Suprapubic skin (tissue), 4 donors: ENCODE measurements around the gene TMPRSS6. TPM values are rescaled to one million over a fixed set of nuclear protein-coding genes. Genes with fewer than 3 reads are reported as not detected.

Experiments used
- DNase-seq, 2 donors: peaks; one replicate each; pipeline ENCODE4 v3.0.0-alpha.2; 2019; ENCODE audit warnings: low spot score in 2 of 2
- H3K27ac ChIP-seq: fragments of 200-600 bp; sonication (generic); one replicate; pipeline ENCODE4 v1.5.1; 2019
- H3K27me3 ChIP-seq: fragments of 200-600 bp; sonication (generic); one replicate; pipeline ENCODE4 v1.5.1; 2019
- H3K36me3 ChIP-seq: fragments of 200-600 bp; sonication (generic); one replicate; pipeline ENCODE4 v1.5.1; 2019
- H3K4me1 ChIP-seq: fragments of 200-600 bp; sonication (generic); one replicate; pipeline ENCODE4 v1.5.1; 2019
- H3K4me3 ChIP-seq: fragments of 200-600 bp; sonication (generic); one replicate; pipeline ENCODE4 v1.5.1; 2019; ENCODE audit warnings: mild to moderate bottlenecking
- H3K9me3 ChIP-seq: fragments of 200-600 bp; sonication (generic); one replicate; pipeline ENCODE4 v1.5.1; 2019
- CTCF ChIP-seq, 2 donors: fragments of 200-600 bp in 1 of 2; fragments of 450-650 bp in 1 of 2; sonication (generic) in 1 of 2; IDR thresholded peaks; one replicate each; pipeline ENCODE4 v1.5.1; 2016 to 2019; ENCODE audit warnings: antibody characterized with exemption in 2 of 2, mild to moderate bottlenecking in 1 of 2, moderate library complexity in 1 of 2
- EP300 ChIP-seq: sonication (generic); formaldehyde crosslinking; IDR thresholded peaks from one replicate; pipeline ENCODE4 v1.6.1; 2017; ENCODE audit warnings: antibody characterized with exemption
- POLR2A ChIP-seq, 2 donors: fragments of 450-650 bp; IDR thresholded peaks; one replicate each; pipeline ENCODE4 v1.6.1; 2017; ENCODE audit warnings: antibody characterized with exemption in 2 of 2, mild to moderate bottlenecking in 2 of 2, moderate library complexity in 2 of 2
- POLR2AphosphoS5 ChIP-seq, 3 donors: sonication (generic); formaldehyde crosslinking; IDR thresholded peaks; one replicate each; pipeline ENCODE4 v1.6.1; 2017; ENCODE audit warnings: antibody characterized with exemption in 3 of 3
- WGBS: methylation state at CpG from one replicate; pipeline ENCODE4 v1.1.5; 2018; 5-methylcytosine and 5-hydroxymethylcytosine counted together
- total RNA-seq, 4 donors: library from RNA; depleted of rRNA; stranded (reverse); fragments of >200 nt; gene quantifications; one replicate each; pipeline ENCODE4 v1.1.0, GENCODE V29; 2016

The TMPRSS6 gene
- total RNA-seq, 4 donors from 2014 or later, result 0.30 to 3.8 (median 1.0) TPM

DNA sequence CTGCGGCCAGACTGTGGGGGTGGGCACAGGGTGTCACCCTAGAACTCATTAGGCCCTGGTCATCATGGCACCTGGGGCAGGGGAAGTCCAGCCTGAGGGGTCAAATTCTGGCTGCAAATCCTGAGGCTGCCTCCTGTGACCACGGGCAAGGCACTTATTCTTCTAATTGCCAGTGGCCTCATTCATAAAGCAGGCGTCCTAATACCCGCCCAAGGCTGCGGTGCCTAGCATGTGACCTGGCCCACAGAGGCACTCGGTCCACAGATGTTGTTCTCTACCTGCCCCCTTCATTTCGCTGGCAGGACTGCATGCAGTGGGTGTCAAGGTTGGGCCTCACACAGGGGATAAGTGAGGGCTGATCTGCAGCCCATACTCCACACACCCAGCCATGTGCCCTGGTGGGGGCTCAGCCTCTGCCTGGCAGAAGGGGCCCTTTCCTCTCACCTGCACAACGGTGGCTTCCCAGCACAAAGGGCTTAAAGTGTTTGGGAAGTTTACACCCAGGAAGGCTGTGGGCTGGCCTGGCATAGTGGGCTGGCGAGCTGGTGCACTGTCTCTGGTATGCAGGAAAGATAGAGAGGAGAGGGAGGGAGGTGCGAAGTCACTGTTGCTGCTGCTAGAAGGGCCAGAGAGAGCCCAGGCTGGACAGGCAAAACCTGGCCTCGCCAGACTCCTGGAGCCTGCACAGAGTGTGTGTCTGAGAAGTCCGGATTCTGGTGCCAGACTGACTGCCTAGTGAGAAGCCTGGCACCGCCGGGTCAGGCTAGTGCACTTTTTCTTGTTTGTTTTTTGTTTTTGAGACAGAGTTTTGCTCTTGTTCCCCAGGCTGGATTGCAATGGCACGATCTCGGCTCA, 86.8 kb downstream of the TMPRSS6 start:
- 79% methylated on average over 9 of the region's 16 CpGs for WGBS
- Histone ChIP-seq H3K27me3 (no peaks in the 10 kb centered on the region), H3K9me3 (no peaks in the 10 kb centered on the region), H3K4me3 (no peak overlapping the region), H3K36me3 (peaks cover 35% of the 10 kb centered on the region), H3K27ac (peak overlapping the region; percentile 15), H3K4me1 (peaks cover 46% of the 10 kb centered on the region)
- TF ChIP-seq CTCF (IDR thresholded peaks at IDR 0.05) (no peak), EP300 (no peak), POLR2AphosphoS5 (IDR thresholded peaks at IDR 0.05) (no peak), POLR2A (IDR thresholded peaks at IDR 0.05) (no peak)
- DNase-seq, result no peak

DNA sequence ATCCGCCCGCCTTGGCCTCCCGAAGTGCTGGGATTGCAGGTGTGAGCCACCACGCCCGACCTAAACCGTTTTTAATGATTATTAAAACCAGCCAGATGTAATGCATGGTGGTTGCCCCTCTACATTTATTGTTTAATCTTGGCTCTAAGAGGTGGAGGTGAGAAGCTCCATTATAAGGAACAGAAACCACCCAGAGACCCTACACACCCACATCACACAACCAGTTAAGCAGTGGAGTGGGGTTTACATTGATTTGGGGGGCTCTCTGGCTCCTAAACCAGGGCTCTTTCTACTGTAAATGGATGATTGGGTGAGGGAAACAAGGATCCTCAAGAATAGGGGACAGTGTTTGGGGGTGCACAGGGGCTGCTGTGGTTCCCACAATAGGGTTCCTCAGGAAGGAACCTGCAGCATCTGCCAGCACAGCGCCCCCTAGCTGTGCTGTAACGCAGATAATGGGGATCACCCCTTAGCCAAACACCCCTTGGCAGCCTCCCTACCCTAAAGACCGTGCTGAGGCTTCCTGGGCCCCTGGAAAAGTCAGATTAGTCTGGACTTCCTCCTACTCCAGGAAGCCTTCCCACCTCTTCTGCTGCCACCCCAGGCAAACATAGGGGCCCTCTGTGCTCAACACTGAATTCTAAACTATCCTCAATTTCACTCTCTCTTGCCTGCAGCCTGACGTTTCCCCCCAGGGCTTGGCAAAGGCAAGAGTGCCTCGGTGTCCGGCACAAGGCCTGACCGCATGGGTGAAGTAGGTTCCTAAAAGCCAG, 87.6 kb downstream of the TMPRSS6 start:
- Histone ChIP-seq H3K4me1 (peaks cover 54% of the 10 kb centered on the region), H3K27ac (peak overlapping the region; percentile 15), H3K9me3 (no peaks in the 10 kb centered on the region), H3K27me3 (no peaks in the 10 kb centered on the region), H3K4me3 (no peak overlapping the region), H3K36me3 (peaks cover 27% of the 10 kb centered on the region)
- WGBS, result 64% methylated on average over 9 of the region's 13 CpGs
- TF ChIP-seq EP300 (no peak), CTCF (IDR thresholded peaks at IDR 0.05) (peak; percentile 15 to 76)
- DNase-seq, result no peak

- H3K27ac ChIP-seq, result no peak overlapping the region
Measured at GRCh38 chr22:37021041-37021440, 88.5 kb downstream of the TMPRSS6 start.

GRCh38 chr22:37020192-37020479, 89.4 kb downstream of the TMPRSS6 start:
- WGBS, result 4% methylated on average over 5 of the region's 5 CpGs
- no peak for DNase-seq
- TF ChIP-seq CTCF (IDR thresholded peaks at IDR 0.05), result no peak
- no peak for TF ChIP-seq POLR2A (IDR thresholded peaks at IDR 0.05)
- no peak for TF ChIP-seq EP300
- TF ChIP-seq POLR2AphosphoS5 (IDR thresholded peaks at IDR 0.05), result no peak
- peaks cover 60% of the 10 kb centered on the region for H3K4me1 ChIP-seq
- no peaks in the 10 kb centered on the region for H3K9me3 ChIP-seq
- no peaks in the 10 kb centered on the region for H3K27me3 ChIP-seq
- H3K27ac ChIP-seq, result peak overlapping the region; percentile 91
- H3K36me3 ChIP-seq, result peaks cover 11% of the 10 kb centered on the region
- H3K4me3 ChIP-seq, result peak overlapping the region; percentile 89

More at GRCh38 chr22:37021041-37021440, 88.5 kb downstream of the TMPRSS6 start:
- Histone ChIP-seq H3K9me3 (no peaks in the 10 kb centered on the region), H3K36me3 (peaks cover 18% of the 10 kb centered on the region), H3K4me1 (peaks cover 59% of the 10 kb centered on the region), H3K27me3 (no peaks in the 10 kb centered on the region), H3K4me3 (no peak overlapping the region)
- TF ChIP-seq EP300, result no peak
- no peak for TF ChIP-seq POLR2AphosphoS5 (IDR thresholded peaks at IDR 0.05)
- TF ChIP-seq CTCF (IDR thresholded peaks at IDR 0.05), result no peak
- no peak for TF ChIP-seq POLR2A (IDR thresholded peaks at IDR 0.05)
- DNase-seq, result no peak
- WGBS, result 88% methylated on average over 5 of the region's 5 CpGs
